Activated CD8-positive, alpha-beta T cell treated with anti-CD3 and anti-CD28 coated beads for 36 hours (primary cell): ENCODE results near the gene ASB5. TPM values are rescaled to one million over a fixed set of nuclear protein-coding genes. Genes with fewer than 3 reads are reported as not detected.
"Not testable (repeated sequence)": the region's sequence is repeated elsewhere in the genome, so short reads cannot be mapped to it uniquely, and the experiment has no call there.

Experiments used
- ATAC-seq: fragments of 200-7000 bp; cut with Tn5 transposase; one replicate; pipeline ENCODE4 v1.10.0; 2021; ENCODE audit warnings: mild to moderate bottlenecking, moderate library complexity
- CTCF ChIA-PET: fragments of 350-600 bp; sonication (Branson Sonifier 250); formaldehyde crosslinking; loops from one replicate; lab custom pipeline; 2021; ENCODE audit warnings: antibody characterized with exemption; lab: Charles Lee
- POLR2A ChIA-PET: fragments of 350-600 bp; sonication (Branson Sonifier 250); formaldehyde crosslinking; loops from one replicate; lab custom pipeline; 2021; ENCODE audit warnings: antibody characterized with exemption; lab: Charles Lee
- DNase-seq: peaks from one replicate; pipeline ENCODE4 v3.0.0-alpha.2; 2020
- H3K27ac Mint-ChIP-seq: one replicate; pipeline ENCODE4 v1.8.0; 2021; ENCODE audit warnings: mild to moderate bottlenecking, mixed read lengths
- H3K27me3 Mint-ChIP-seq: one replicate; pipeline ENCODE4 v1.8.0; 2021; ENCODE audit warnings: mixed read lengths
- H3K36me3 Mint-ChIP-seq: one replicate; pipeline ENCODE4 v1.8.0; 2021; ENCODE audit warnings: low read depth, mixed read lengths
- H3K4me1 Mint-ChIP-seq: one replicate; pipeline ENCODE4 v1.8.0; 2021; ENCODE audit warnings: low read depth, mixed read lengths
- H3K4me3 Mint-ChIP-seq: one replicate; pipeline ENCODE4 v1.8.0; 2021; ENCODE audit warnings: mild to moderate bottlenecking, moderate library complexity, mixed read lengths
- H3K9me3 Mint-ChIP-seq: one replicate; pipeline ENCODE4 v1.8.0; 2021; ENCODE audit warnings: mixed read lengths
- CTCF ChIP-seq: fragments of 200-600 bp; IDR thresholded peaks from one replicate; pipeline ENCODE4 v1.8.0; 2022; ENCODE audit warnings: antibody characterized with exemption, mild to moderate bottlenecking
- intact Hi-C: fragments of 100-400 bp; cut with micrococcal nuclease; formaldehyde crosslinking; loops from one replicate; pipeline ENCODE4 v1.10.0; 2022
- total RNA-seq, 2 experiments: library from RNA; stranded (reverse); gene quantifications; one replicate each; pipeline ENCODE4 v1.2.3, GENCODE V29; 2021

ASB5 gene
- total RNA-seq, 2 experiments from 2014 or later: not detected

GRCh38 chr4:176300565-176300964 is 31.5 kb upstream of the ASB5 start:
- DNase-seq (no peak), ATAC-seq (no peak)
- Mint-ChIP-seq H3K4me3 (no peak overlapping the region), H3K9me3 (no peaks in the 10 kb centered on the region), H3K4me1 (no peaks in the 10 kb centered on the region), H3K36me3 (no peaks in the 10 kb centered on the region), H3K27ac (no peak overlapping the region), H3K27me3 (peaks cover 16% of the 10 kb centered on the region)
- no peak for TF ChIP-seq CTCF
- CTCF ChIA-PET: no interaction called here
- POLR2A ChIA-PET: no interaction called here
- intact Hi-C loops: no loop called here

- ATAC-seq (no peak), DNase-seq (no peak)
- intact Hi-C loops: no loop called here
- CTCF ChIA-PET: no interaction called here
- Mint-ChIP-seq H3K27ac (no peak overlapping the region), H3K4me1 (no peaks in the 10 kb centered on the region), H3K9me3 (no peaks in the 10 kb centered on the region), H3K4me3 (no peak overlapping the region), H3K36me3 (no peaks in the 10 kb centered on the region), H3K27me3 (peaks cover 13% of the 10 kb centered on the region)
- no peak for TF ChIP-seq CTCF
- POLR2A ChIA-PET: no interaction called here
Measured at GRCh38 chr4:176300036-176300435, 31.0 kb upstream of the ASB5 start.

- H3K27ac Mint-ChIP-seq: no peak overlapping the region
- H3K9me3 Mint-ChIP-seq: no peaks in the 10 kb centered on the region
- CTCF ChIA-PET: no interaction called here
- no peaks in the 10 kb centered on the region for H3K36me3 Mint-ChIP-seq
- peaks cover 8% of the 10 kb centered on the region for H3K27me3 Mint-ChIP-seq
- no peaks in the 10 kb centered on the region for H3K4me1 Mint-ChIP-seq
- ATAC-seq (no peak), DNase-seq (no peak)
- no peak overlapping the region for H3K4me3 Mint-ChIP-seq
- intact Hi-C loops: no loop called here
- no peak for TF ChIP-seq CTCF
- POLR2A ChIA-PET: no interaction called here
Measured at GRCh38 chr4:176298664-176299063, 29.6 kb upstream of the ASB5 start.

- H3K4me3 Mint-ChIP-seq, ATAC-seq, CTCF ChIA-PET, intact Hi-C loops, H3K36me3 Mint-ChIP-seq, DNase-seq, H3K27me3 Mint-ChIP-seq, H3K4me1 Mint-ChIP-seq, H3K27ac Mint-ChIP-seq, POLR2A ChIA-PET, H3K9me3 Mint-ChIP-seq: not testable (repeated sequence)
Measured at GRCh38 chr4:176295907-176296306, 26.9 kb upstream of the ASB5 start.

GRCh38 chr4:176293660-176294059 is 24.6 kb upstream of the ASB5 start:
- Mint-ChIP-seq H3K27ac (no peak overlapping the region), H3K4me1 (no peaks in the 10 kb centered on the region), H3K4me3 (no peak overlapping the region), H3K36me3 (no peaks in the 10 kb centered on the region), H3K9me3 (no peaks in the 10 kb centered on the region), H3K27me3 (no peaks in the 10 kb centered on the region)
- ChIA-PET POLR2A (no interaction called here), CTCF (no interaction called here)
- TF ChIP-seq CTCF: no peak
- ATAC-seq (no peak), DNase-seq (no peak)
- intact Hi-C loops: no loop called here

GRCh38 chr4:176292920-176293319 is 23.9 kb upstream of the ASB5 start:
- ATAC-seq (no peak), DNase-seq (no peak)
- Mint-ChIP-seq H3K27me3 (no peaks in the 10 kb centered on the region), H3K4me1 (no peaks in the 10 kb centered on the region), H3K36me3 (no peaks in the 10 kb centered on the region), H3K9me3 (no peaks in the 10 kb centered on the region), H3K4me3 (no peak overlapping the region), H3K27ac (no peak overlapping the region)
- intact Hi-C loops: no loop called here
- TF ChIP-seq CTCF: no peak
- ChIA-PET POLR2A (no interaction called here), CTCF (interaction anchor here (1.3 kb wide), 1 partner anchor 14 kb away, joined by 3 read pairs; no protein-coding TSS in a partner anchor)
